GM12891 (cell line): ENCODE measurements around the gene SOAT1.

Experiments
- PAX5 ChIP-seq: IDR thresholded peaks from 2 replicates; pipeline ENCODE4 v1.6.1; 2011; ENCODE audit warnings: low read length, moderate library complexity, mild to moderate bottlenecking; ENCODE audit not compliant: insufficient read depth, severe bottlenecking
- POLR2A ChIP-seq: IDR thresholded peaks from 2 replicates; pipeline ENCODE4 v1.6.1; 2011; ENCODE audit warnings: low read depth, low read length, control low read depth
- POLR2AphosphoS5 ChIP-seq: IDR thresholded peaks from 2 replicates; pipeline ENCODE4 v1.6.1; 2011; ENCODE audit warnings: low read depth, low read length, control low read depth
- POU2F2 ChIP-seq: IDR thresholded peaks from 2 replicates; pipeline ENCODE4 v1.6.1; 2011; ENCODE audit warnings: low read depth, mild to moderate bottlenecking, control low read depth, low read length, moderate library complexity
- SPI1 ChIP-seq: IDR thresholded peaks from 2 replicates; pipeline ENCODE4 v1.6.1; 2011; ENCODE audit warnings: low read depth, low read length, control low read depth
- TAF1 ChIP-seq: IDR thresholded peaks from 2 replicates; pipeline ENCODE4 v1.6.1; 2011; ENCODE audit warnings: low read depth, low read length, control low read depth

DNA sequence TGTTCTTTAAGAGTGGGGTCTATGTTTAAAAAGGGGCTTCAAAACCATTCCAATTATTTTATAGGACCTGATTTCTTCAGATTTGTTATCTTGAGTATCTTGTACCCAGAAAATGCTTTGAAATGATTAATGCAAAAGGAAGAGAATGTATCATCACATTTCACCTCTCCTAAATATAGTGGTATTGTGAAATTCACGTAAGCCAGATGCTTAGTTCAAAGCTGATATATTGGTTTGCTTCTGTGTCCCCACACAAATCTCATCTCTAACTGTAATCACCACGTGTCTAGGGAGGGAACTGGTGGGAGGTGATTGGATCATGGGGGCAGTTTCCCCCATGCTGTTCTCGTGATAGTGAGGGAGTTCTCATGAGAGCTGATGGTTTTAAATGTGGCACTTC is 8.5 kb downstream of the SOAT1 start:
- no peak for TF ChIP-seq POLR2A
- TF ChIP-seq POLR2AphosphoS5: no peak
- no peak for TF ChIP-seq TAF1
- no peak for TF ChIP-seq SPI1
- TF ChIP-seq POU2F2: no peak
- no peak for TF ChIP-seq PAX5
